MCF 10A (cell line): ENCODE results near the gene CXCL12. TPM values are rescaled to one million over a fixed set of nuclear protein-coding genes. Genes with fewer than 3 reads are reported as not detected.

Experiments
- BruUV-seq: library from RNA; stranded (reverse); fragments of 400-500 nt; replicated peaks from 2 replicates; lab custom pipeline; 2021; lab: Mats Ljungman, UMichigan
- CTCF ChIA-PET: fragments of 300-600 bp; sonication (Branson Sonifier 250); formaldehyde crosslinking; extraction: SDS; loops from one replicate; lab custom pipeline; 2021; ENCODE audit warnings: antibody characterized with exemption, inconsistent platforms; lab: Yijun Ruan, JAX
- POLR2A ChIA-PET: fragments of 300-600, 350-650 bp; sonication (Branson Sonifier 250); formaldehyde crosslinking; extraction: SDS; loops from one replicate; lab custom pipeline; 2020; ENCODE audit warnings: antibody characterized with exemption, inconsistent platforms; lab: Yijun Ruan, JAX
- DNase-seq: peaks from one replicate; pipeline ENCODE4 v3.0.0-alpha.2; 2018; ENCODE audit not compliant: unreplicated experiment
- H3K27ac Mint-ChIP-seq: one replicate; pipeline ENCODE4 v1.8.0; 2022; ENCODE audit warnings: mild to moderate bottlenecking, low read depth, mixed read lengths; ENCODE audit not compliant: unreplicated experiment
- H3K27me3 Mint-ChIP-seq: one replicate; pipeline ENCODE4 v1.8.0; 2022; ENCODE audit warnings: mixed read lengths; ENCODE audit not compliant: insufficient read depth, unreplicated experiment
- H3K36me3 Mint-ChIP-seq: one replicate; pipeline ENCODE4 v1.8.0; 2022; ENCODE audit warnings: mild to moderate bottlenecking, moderate library complexity, mixed read lengths; ENCODE audit not compliant: insufficient read depth, unreplicated experiment
- H3K4me1 Mint-ChIP-seq: one replicate; pipeline ENCODE4 v1.8.0; 2022; ENCODE audit warnings: mixed read lengths; ENCODE audit not compliant: insufficient read depth, unreplicated experiment
- H3K4me3 Mint-ChIP-seq: one replicate; pipeline ENCODE4 v1.8.0; 2022; ENCODE audit warnings: mild to moderate bottlenecking, moderate library complexity, mixed read lengths; ENCODE audit not compliant: unreplicated experiment
- H3K9me3 Mint-ChIP-seq: one replicate; pipeline ENCODE4 v1.8.0; 2022; ENCODE audit warnings: mixed read lengths; ENCODE audit not compliant: unreplicated experiment
- CTCF ChIP-seq: fragments of 200-600 bp; IDR thresholded peaks from one replicate; pipeline ENCODE4 v1.8.0; 2022; ENCODE audit warnings: antibody characterized with exemption, mild to moderate bottlenecking; ENCODE audit not compliant: unreplicated experiment
- intact Hi-C: fragments of 100-400 bp; cut with micrococcal nuclease; formaldehyde crosslinking; loops from 2 replicates; pipeline ENCODE4 v1.14.1; 2022
- total RNA-seq: library from RNA; stranded (reverse); gene quantifications from 2 replicates; pipeline ENCODE4 v1.2.3, GENCODE V29; 2022

CXCL12 gene
- total RNA-seq, 1 experiment from 2014 or later, result not detected

GRCh38 chr10:44399659-44400451 lies 15.0 kb upstream of the CXCL12 start:
- BruUV-seq, result no TSS peak
- intact Hi-C loops, result no loop called here
- POLR2A ChIA-PET, result interaction anchor here (0.8 kb wide), 1 partner anchor 674 kb away, joined by 3 read pairs; no protein-coding TSS in a partner anchor

GRCh38 chr10:44398747-44399658 lies 14.1 kb upstream of the CXCL12 start:
- H3K36me3 Mint-ChIP-seq, result no peaks in the 10 kb centered on the region
- DNase-seq, result no peak
- H3K9me3 Mint-ChIP-seq, result no peaks in the 10 kb centered on the region
- no peak for TF ChIP-seq CTCF
- no peak overlapping the region for H3K4me3 Mint-ChIP-seq
- no peaks in the 10 kb centered on the region for H3K4me1 Mint-ChIP-seq
- CTCF ChIA-PET, result no interaction called here
- H3K27ac Mint-ChIP-seq, result no peak overlapping the region
- intact Hi-C loops, result no loop called here
- H3K27me3 Mint-ChIP-seq, result peaks cover 20% of the 10 kb centered on the region
- POLR2A ChIA-PET, result no interaction called here
- BruUV-seq, result no TSS peak

More at GRCh38 chr10:44399659-44400451, 15.0 kb upstream of the CXCL12 start:
- H3K27me3 Mint-ChIP-seq, result peaks cover 20% of the 10 kb centered on the region
- no peak for DNase-seq
- CTCF ChIA-PET, result no interaction called here
- H3K4me1 Mint-ChIP-seq, result no peaks in the 10 kb centered on the region
- no peaks in the 10 kb centered on the region for H3K9me3 Mint-ChIP-seq
- no peak overlapping the region for H3K27ac Mint-ChIP-seq
- H3K36me3 Mint-ChIP-seq, result no peaks in the 10 kb centered on the region
- no peak for TF ChIP-seq CTCF
- no peak overlapping the region for H3K4me3 Mint-ChIP-seq

- peaks cover 20% of the 10 kb centered on the region for H3K27me3 Mint-ChIP-seq
- no peak for TF ChIP-seq CTCF
- DNase-seq, result no peak
- H3K9me3 Mint-ChIP-seq, result no peaks in the 10 kb centered on the region
- H3K36me3 Mint-ChIP-seq, result no peaks in the 10 kb centered on the region
- intact Hi-C loops, result no loop called here
- no peaks in the 10 kb centered on the region for H3K4me1 Mint-ChIP-seq
- CTCF ChIA-PET, result no interaction called here
- BruUV-seq, result no TSS peak
- POLR2A ChIA-PET, result no interaction called here
- H3K4me3 Mint-ChIP-seq, result no peak overlapping the region
- H3K27ac Mint-ChIP-seq, result no peak overlapping the region
Measured at GRCh38 chr10:44398271-44398670, 13.4 kb upstream of the CXCL12 start.
